Cerebellar nuclear complex (tissue), 1 donor: ENCODE data around the gene USP15.

Source experiments
- DNase-seq, 2 experiments: peaks; one replicate each; lab custom pipeline; 2025; lab: John Stamatoyannopoulos, UW

Gene USP15

DNA sequence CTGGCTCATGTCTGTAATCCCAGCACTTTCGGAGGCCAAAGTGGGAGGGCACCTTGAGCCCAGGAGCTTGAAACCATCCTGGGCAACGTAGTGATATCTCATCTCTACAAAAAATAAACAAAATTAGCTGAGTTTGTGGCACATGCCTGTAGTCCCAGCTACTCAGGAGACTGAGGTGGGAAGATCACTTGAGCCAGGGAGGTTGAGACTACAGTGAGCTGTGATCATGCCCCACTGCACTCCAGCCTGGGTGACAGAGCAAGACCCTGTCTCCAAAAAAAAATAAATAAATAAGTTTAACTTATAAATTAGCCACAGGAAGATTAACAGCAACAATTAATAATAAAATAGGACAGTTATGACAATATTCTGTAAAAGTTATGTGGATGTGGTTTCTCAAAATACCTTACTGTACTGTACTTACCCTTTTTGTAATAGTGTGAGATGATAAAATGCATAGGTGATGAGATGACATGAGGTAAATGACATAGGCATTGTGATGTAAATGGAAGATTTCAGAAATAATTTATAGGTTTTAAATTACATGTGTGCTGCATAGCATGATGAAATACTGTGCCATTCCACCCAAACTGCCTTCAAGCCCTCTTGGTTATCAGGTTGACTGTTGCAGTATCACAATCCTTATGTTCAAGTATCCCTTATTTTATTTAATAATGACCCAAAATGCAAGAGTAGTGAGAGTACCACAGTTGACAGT is 22.0 kb downstream of the USP15 start:
- no peak for DNase-seq

DNA sequence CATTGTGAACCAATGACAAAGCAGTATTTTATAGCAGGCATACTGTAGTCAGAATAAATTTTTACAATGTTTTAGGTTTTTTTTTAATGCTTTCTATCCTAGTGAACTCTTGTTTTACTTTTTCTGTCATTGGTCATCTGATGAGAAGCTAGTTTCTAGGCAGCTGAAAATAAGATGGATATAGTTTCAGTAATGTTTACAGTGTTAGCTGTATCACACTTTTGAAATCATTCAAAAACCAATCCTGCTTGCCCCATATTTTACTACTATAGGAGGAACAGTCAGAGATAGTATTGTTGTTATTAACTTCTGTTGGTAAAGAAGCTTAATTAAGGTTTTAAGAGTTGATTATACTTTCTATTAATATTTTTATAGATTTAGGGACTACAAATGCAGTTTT is 24.5 kb downstream of the USP15 start:
- no peak for DNase-seq

DNA sequence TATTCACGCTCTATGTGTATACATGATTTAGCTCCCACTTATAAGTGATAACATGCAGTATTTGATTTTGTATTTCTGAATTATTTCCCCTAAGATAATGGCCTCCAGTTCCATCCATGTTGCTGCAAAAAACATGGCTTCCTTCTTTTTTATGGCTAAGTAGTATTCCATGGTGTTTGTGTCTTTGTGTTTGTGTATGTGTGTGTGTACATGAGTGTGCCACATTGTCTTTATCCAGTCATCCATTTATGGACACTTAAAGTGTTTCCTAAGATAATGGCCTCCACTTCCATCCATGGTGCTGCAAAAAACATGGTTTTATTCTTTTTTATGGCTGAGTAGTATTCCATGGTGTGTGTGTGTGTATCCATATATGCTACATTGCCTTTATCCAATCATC is 25.1 kb downstream of the USP15 start:
- no peak for DNase-seq

DNA sequence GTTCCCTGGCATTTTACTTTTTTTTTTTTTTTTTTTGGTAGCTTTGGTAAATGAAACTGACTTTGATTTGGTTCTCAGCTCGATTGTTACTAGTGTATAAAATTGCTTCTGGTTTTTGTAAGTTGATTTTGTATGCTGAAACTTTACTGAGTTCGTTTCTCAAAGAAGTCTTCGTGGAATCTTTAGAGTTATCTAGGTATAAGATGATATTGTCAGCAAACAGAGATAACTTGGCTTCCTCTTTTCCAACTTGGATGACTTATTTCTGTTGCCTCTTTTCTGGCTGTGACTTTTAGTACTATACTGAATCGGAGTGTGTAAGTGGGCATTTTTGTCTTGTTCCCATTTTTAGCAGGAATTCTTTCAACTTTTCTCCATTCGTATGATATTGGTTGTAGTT is 28.1 kb downstream of the USP15 start:
- no peak for DNase-seq

DNA sequence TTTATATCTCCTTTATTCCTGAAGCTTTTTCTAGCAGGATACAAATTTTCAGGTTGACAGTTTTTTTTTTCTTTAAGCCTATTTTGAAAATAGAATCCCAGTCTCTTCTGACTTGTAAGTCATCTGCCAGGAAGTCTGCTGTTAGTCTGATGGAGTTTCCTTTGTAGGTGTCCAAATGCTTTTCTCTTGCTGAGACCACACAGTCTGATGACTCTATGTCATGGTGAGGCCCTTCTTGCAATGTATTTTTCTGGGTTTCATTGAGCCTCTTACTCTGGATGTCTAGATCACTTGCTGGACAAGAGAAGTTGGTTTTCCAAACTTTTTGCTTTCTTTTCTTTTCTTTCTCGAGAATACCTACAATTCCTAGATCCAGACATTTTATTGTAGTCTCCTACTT is 30.6 kb downstream of the USP15 start:
- DNase-seq = no peak

DNA sequence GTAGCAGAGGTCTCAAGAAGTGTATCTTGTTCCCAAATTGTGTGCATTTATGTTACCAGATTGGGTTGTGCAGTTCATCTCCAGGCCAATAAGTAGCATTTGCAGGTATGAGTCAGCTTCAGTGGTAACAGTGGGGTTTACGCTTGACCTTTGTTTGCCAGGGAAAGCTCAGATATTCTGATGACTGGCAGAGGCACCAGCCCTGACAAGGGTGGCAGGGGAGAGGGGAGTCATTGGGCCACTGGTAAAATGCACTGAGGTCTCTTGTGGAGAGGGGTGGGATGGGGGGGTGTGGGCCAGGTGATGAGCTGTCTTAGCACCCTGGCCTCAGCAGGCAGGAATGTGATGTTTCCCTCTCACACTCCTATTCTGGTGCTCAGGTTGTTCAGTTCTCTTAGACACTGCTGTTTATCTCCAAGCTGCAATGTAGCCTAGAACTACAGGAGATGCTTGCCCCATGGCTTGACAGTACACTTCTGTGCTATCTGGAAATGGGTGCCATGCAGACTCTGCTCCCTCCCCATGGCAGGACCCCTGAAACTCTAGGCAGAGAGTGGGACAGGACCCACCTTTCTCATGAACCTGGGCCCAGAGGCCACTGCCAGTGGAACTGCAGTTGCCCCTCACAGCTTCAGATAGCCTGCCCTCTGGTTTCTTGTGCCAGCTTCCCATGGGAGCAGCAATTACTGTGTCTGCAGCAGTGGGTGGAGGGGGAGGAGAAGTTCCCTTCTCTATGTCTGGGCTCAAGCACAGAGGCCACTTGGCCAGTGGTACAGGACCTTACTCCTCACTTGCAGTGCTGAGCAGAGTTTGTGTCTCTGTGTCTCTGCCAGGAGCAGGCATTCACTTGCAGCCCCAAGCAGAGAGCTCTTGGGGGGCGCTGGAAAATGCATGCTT is 31.9 kb downstream of the USP15 start:
- DNase-seq = no peak

DNA sequence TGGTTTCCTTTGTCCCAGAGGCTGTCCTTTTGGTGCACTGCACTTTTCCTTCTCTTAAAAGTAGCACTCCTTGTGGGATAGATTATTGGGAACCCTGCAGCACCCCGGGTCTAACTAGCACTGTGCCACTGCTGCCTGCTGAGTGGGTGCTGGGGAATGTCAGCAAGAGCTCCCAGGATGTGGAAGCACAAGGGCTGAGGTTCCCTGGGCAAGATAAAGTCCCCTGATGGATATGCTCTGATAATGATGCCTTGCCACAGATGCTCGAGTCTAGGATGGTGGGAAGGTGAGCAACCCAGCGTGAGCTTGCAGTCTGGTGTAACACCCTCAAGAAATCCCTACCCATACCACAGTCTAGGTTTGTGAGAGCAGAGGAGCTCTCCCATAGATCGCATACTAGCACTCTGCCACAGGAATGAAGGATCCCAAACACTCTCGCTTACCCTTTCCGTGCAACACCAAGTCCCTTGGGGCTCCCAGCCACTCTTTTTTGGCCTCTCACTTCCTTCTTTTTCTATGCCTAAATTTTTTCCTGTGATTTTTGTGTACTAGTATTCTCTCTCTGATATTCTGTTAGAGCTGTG is 32.6 kb downstream of the USP15 start:
- DNase-seq = no peak

DNA sequence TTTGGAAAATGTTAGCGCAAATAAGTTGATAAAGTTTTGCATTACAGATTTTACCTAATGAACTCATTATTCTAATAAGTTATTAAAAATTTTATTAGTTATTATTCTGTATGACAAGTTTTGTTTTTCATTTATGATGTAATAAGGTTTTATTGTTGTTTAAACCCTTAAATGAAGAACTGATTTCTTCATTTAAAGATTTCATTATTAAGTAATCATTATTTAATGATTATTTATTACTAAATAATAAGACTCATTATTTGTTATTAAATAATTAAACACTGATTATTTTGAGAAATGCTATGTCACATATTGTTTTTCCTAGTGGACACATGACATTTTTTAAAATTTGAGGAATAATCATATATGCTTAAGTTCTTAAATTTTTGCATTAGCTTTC is 34.2 kb downstream of the USP15 start:
- DNase-seq = no peak

DNA sequence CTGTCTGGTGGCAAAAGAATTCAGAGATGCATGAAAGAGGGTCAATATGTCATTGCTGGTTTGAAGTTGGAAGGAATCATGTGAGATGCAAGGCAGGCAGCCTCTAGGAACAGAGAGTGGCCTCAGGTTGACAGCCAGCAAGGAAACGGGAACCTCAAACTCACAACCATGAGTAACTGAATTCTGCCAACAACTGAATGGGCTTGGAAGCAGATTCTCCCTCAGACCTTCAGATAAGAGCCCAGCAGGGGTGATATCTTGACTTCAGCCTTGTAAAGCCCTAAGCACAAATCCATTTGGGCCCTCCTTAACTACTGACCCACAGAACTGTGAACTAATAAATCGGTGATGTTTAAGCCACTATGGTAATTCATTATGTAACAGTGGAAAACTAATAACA is 35.8 kb downstream of the USP15 start:
- DNase-seq = no peak

DNA sequence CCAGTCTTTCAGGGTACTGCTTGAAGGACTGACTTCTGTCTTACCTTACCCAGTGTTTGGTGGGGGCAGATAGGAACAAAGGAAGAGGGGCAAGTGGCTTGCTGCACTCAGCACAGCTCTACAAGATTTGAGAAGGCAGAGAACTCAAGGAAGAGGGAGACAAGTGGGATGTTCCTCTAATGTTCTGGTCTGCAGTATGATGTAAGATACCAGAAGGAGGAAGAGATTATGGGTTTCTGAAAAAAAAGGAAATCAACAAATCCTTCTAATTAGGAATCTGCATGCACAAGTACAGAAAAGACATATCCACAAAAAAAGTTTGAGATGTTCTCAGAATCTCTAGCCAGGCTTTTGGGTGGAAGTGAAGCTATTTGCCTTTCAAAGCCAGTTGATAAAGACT is 37.1 kb downstream of the USP15 start:
- no peak for DNase-seq

DNA sequence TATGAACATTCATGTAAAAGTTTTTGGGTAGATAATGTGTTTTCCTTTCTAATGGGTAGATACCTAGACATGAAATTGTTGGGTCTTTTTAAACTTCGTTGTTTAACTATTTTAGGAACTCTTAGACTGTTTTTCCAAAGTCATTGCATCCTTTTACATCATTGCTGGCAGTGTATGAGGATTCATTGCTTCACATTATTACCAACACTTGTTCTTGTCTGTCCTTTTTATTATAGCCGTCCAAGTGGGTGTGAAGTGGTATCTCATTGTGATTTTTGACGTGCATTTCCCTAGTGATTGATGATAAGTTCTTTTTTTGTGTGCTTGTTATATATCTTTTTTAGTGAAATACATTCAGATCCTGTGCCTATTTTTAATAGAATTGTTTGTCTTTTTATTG is 39.4 kb downstream of the USP15 start:
- DNase-seq = no peak

DNA sequence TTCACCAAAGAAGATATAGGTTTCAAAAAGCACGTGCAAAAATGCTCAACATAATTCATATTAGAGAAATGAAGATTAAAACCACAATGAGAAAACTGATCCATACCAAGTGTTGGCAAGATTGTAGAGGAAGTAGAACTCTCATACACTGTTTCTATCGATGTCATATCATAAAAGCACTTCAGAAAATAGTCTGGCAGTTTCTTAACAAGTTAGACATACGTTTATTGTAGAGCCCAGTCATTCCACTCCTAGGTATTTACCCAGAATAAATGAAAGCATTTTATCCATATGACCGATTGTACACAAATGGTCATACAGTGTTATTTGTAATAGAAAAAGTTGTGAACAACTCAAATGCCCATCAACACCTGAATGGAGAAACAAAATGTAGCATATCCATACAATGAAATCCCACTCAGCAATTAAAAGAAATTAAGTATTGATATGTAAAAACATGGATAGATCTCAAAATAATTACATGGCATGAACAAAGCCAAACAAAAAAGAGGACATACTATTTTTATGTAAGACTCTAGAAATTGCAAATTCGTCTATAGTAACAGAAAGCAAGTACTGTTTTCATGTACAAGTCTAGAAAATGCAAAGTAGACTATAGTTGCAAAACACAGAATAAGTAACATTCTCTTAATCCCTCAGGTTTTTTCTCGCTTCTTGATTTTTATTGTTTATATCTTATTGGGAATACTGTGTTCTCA is 41.0 kb downstream of the USP15 start:
- no peak for DNase-seq

DNA sequence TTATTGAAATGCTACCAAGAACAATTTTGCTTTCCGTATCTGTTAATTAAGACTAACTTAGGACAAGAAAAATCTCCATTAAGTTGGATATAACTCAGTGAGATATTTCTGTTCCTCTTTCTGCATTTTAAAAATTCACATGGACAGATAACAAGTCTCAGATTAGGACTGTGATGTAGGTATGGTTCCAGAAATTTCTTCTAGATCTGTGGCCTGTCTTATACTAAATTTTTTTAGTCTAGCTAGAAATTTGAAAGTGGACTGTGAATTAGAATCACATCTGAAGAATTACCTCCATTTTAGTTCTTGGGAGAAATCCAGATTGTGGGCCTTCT is 41.6 kb downstream of the USP15 start:
- no peak for DNase-seq

DNA sequence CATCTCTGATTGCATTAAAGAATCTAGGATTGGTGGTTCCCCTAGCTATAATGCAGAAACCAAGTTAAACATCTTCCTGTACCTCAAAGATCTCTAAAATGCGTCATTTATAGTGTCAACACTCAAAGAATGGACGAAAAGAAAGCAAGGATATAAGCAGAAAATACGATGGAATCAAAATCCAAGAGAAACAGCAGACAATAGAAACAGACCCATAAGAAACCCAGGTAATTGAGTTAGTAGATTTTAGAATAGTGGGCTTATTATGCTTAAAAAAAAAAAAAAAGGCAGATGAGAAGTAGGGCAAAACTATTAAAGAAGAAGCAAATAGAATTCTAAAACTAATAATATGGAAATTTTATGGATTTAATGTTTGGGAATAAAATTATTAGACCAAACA is 44.4 kb downstream of the USP15 start:
- no peak for DNase-seq

DNA sequence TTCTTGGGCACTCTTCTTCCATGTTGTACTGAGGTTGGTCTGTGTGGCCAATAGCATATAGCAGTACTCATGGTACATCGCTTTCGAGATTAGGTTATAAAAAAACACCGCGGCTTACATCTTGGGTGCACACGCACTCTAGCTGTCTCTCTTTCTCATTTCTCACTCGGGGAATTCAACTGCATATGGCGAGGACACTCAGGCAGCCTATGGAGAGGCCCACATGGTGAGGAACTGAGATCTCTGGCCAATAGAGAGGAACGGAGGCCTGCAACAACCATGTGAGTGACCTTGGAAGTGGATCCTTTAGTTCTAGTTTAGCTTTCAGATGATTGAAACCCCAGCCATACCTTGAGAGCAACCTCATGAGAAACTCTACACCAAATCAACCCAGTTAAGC is 45.6 kb downstream of the USP15 start:
- DNase-seq = no peak

DNA sequence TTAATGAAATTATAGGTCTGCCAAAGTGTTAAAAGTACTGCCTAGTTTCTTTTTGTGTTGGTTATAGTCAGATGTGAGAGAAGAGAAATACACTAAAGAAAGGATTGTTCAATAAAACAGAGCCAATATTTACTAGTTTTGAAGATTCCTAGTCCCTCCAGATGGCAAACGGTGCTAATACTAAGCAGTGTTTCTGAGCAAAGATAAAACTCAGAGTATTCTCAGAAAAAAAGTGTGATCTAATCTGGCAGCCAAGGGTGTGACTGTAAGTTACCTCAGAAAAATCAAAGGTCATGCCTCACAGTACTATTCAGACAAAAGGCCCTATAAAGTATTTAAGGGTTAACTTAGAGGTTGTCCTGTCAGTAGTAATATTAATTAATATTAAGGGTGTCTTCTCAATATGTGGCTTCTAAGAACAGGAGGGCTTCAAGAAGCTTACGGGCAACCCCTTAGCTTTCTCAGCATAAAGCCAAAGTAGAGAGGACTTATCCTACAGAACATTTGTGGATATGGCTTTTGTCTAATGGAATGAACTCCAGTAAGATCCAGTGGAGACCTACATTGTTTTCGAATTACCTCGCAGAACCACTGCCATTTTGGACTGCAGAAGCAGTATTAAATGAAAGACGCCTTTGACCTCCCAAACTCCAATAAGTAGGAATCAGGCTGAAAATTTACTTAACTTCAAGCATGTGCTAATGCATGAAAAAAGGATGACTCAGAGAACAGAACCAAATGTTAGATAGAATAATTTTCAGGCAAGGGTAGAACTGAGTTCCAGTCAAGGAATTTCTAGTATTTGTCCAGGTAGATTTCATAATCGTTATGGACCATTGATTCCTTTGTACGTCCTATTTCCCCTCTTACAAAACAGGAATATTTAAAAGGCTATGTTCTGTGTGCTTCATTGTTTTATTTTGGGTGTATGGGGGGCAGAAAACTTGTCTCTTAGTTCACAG is 46.6 kb downstream of the USP15 start:
- no peak for DNase-seq

DNA sequence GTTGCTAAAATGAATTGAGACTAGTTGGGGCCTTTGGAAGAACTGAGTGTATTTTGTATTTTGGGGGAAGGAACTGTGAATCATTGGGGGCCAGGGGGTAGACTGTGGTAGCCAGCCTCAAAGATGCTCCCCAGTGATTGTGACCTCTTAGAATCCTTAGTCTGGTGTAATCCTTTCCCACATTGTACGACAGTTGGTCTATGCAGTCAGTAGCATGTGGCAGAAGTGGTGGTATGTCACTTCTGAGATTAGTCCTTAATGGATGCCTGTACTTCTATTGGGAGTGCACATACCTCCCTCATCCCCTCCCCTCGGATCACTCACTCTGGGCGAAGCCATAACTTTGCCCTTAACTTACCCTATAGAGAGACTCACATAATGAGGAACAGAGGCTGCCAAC is 48.0 kb downstream of the USP15 start:
- DNase-seq = no peak

DNA sequence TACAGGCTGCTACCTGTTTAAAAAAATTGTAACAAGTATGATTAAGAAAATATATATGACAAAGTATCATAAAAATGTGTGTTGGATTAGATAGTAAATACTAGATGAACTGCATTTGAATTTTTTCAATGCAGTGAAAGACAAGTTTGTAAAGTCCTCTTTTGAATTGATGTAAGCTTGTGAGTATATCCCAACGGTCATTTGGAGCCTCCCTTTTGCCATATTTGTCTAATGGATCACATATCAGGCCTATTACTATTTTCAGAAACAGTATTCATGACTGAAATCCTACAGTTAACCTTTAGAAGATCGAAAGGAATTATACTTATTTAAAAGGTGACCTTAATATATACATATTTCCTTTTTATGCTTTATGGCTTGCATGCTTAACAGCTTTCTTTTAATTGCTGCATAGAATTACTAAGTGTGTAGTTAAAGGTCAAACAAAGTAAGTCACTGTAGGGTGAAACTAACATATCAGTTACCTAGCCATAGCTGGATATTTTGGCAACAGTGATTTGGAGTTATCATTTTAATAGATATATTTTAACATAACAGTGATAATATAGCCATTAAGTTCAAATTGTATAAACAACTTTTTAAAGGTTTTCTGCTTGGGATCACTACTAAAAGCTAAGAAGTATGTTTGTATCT is 53.6 kb downstream of the USP15 start:
- no peak for DNase-seq

DNA sequence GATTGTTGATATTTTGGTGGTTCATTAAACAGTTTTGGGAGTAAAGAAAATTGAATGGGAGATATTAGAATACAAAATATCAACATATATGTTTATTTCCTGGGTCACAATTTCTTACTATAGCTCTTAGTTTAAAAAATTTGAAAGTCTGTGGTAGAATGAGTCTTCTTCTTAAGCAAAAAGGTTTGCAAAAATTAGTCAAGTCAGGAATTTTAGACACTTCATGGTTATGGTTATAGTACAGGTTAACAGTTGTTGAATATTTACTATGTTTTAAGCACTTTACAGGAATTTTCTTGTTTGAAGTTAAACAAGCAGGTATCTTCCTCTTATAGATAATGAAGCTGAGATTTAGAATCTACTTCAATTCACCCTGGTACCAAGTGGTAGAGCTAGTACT is 56.8 kb downstream of the USP15 start:
- DNase-seq = no peak

DNA sequence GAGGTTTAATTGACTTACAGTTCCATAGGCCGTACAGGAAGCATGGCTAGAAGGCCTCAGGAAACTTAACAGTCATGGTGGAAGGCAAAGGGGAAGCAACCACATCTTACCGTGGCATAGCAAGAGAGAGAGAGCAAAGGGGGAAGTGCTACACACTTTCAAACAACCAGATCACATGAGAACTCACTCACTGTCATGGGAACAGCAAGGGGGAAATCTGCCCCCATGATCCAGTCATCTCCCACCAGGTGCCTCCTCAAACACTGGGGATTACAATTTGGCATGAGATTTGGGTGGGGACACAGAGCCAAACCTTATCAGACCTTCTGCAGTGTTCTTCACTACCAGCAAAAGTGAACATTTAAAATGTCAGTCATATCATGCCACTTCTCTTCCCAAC is 58.9 kb downstream of the USP15 start:
- no peak for DNase-seq

DNA sequence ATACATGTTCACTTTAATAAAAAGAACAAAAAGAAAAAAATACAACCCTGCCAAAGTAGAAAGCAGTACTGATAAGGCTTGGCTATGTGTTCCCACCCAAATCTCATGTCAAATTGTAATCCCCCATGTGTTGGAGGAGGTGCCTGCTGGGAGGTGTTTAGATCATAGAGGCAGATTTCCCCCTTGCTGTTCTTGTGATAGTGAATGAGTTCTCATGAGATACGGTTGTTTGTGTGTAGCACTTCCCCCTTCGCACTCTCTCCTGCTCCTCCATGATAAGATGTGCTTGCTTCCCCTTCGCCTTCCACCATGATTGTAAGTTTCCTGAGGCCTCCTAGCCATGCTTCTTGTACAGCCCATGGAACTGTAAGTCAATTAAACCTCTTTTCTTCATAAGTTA is 59.9 kb downstream of the USP15 start:
- no peak for DNase-seq
